ENCODE results near the gene OR1L4.

Gene OR1L4, protein sequence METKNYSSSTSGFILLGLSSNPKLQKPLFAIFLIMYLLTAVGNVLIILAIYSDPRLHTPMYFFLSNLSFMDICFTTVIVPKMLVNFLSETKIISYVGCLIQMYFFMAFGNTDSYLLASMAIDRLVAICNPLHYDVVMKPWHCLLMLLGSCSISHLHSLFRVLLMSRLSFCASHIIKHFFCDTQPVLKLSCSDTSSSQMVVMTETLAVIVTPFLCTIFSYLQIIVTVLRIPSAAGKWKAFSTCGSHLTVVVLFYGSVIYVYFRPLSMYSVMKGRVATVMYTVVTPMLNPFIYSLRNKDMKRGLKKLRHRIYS

DNA sequence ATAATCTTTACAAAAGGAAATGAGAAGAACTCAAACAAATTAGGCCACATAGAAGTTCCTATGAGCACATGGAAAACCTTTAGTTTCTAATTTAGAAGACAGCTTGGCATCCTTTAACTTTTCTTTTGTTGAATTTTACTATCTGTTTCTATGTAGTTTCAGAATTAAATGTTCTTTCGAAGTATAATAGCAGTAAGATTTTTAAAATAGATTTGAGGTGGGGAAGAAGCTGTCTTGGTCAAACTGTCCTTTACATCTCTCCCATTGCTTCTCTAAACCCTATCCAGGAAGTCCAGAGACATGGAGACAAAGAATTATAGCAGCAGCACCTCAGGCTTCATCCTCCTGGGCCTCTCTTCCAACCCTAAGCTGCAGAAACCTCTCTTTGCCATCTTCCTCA is at the start of gene OR1L4:
TSS of gene OR1L4 (plus strand) at position 301 of the 400 bp plus-strand sequence. CDS start at position 301, 0 bp downstream.
- Histone ChIP-seq H3K9me3 (ENCODE audit: low read length) (peaks cover 15% of the 10 kb centered on the region; the same call in 1 of the 2 replicates), H2AFZ (ENCODE audit: low read length) (no peak within 1 kb of the TSS), H3K9ac (ENCODE audit: low read length) (no peak within 1 kb of the TSS)

DNA sequence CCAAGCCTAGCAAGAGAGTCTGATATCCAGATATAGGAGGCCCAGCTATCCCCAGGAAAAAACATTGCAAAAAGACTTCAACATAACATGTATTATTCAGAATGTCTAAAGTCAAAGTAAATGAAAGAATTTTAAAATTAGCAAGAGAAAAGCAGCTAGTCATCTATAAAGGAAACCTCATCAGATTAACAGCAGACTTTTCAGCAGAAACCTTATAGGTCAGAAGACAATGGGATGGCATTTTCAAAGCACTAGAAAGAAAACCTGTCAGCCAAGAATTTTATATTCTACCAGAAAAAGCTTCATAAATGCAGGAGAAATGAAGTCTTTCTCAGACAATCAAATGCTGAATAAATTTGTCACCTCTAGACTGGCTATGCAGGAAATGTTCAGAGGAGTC is 38.9 kb upstream of the OR1L4 start:
- Histone ChIP-seq H3K4me1 (ENCODE audit: insufficient read depth, low read length, severe bottlenecking) (no peaks in the 10 kb centered on the region), H3K27ac (ENCODE audit: low read depth, low read length, poor library complexity, severe bottlenecking) (no peak overlapping the region), H3K4me2 (ENCODE audit: low read length) (no peak overlapping the region), H3K27me3 (ENCODE audit: insufficient read depth, low read length) (no peaks in the 10 kb centered on the region), H3K9ac (ENCODE audit: low read length) (no peak overlapping the region), H3K36me3 (ENCODE audit: insufficient read depth, low read length) (no peaks in the 10 kb centered on the region), H3K4me3 (ENCODE audit: low read depth, low read length, poor library complexity, severe bottlenecking) (no peak overlapping the region), H3K9me2 (ENCODE audit: low read depth, low read length) (no peaks in the 10 kb centered on the region), H4K20me1 (ENCODE audit: insufficient read depth, low read length) (no peaks in the 10 kb centered on the region), H3K79me2 (ENCODE audit: insufficient read depth, low read length) (no peaks in the 10 kb centered on the region), H2AFZ (ENCODE audit: low read length) (no peak overlapping the region), H3K9me3 (ENCODE audit: low read length) (peaks cover 4% of the 10 kb centered on the region; the same call in 1 of the 2 replicates), H3F3A (ENCODE audit: insufficient read depth, low read length) (no peaks in the 10 kb centered on the region)
- TF ChIP-seq EZH2 (IDR thresholded peaks at IDR 0.05; ENCODE audit: borderline replicate concordance, low read length) = no peak
- TF ChIP-seq, protein P1, sequence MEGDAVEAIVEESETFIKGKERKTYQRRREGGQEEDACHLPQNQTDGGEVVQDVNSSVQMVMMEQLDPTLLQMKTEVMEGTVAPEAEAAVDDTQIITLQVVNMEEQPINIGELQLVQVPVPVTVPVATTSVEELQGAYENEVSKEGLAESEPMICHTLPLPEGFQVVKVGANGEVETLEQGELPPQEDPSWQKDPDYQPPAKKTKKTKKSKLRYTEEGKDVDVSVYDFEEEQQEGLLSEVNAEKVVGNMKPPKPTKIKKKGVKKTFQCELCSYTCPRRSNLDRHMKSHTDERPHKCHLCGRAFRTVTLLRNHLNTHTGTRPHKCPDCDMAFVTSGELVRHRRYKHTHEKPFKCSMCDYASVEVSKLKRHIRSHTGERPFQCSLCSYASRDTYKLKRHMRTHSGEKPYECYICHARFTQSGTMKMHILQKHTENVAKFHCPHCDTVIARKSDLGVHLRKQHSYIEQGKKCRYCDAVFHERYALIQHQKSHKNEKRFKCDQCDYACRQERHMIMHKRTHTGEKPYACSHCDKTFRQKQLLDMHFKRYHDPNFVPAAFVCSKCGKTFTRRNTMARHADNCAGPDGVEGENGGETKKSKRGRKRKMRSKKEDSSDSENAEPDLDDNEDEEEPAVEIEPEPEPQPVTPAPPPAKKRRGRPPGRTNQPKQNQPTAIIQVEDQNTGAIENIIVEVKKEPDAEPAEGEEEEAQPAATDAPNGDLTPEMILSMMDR (IDR thresholded peaks at IDR 0.05; ENCODE audit: low read length) = no peak

More for the DNA sequence above, at the start of gene OR1L4:
- TF ChIP-seq, protein P1 (IDR thresholded peaks at IDR 0.05; ENCODE audit: low read length) = no peak
- TF ChIP-seq EZH2 (IDR thresholded peaks at IDR 0.05; ENCODE audit: borderline replicate concordance, low read length) = no peak
- no peaks in the 10 kb centered on the region for H3K9me2 ChIP-seq (ENCODE audit: low read depth, low read length)
- H3K27ac ChIP-seq (ENCODE audit: low read depth, low read length, poor library complexity, severe bottlenecking) = no peak within 1 kb of the TSS
- H3K36me3 ChIP-seq (ENCODE audit: insufficient read depth, low read length) = no peaks in the 10 kb centered on the region
- no peaks in the 10 kb centered on the region for H3K27me3 ChIP-seq (ENCODE audit: insufficient read depth, low read length)
- H3K4me3 ChIP-seq (ENCODE audit: low read depth, low read length, poor library complexity, severe bottlenecking) = no peak within 1 kb of the TSS
- no peaks in the 10 kb centered on the region for H3K79me2 ChIP-seq (ENCODE audit: insufficient read depth, low read length)
- no peak within 1 kb of the TSS for H3K4me2 ChIP-seq (ENCODE audit: low read length)
- no peaks in the 10 kb centered on the region for H4K20me1 ChIP-seq (ENCODE audit: insufficient read depth, low read length)
- no peaks in the 10 kb centered on the region for H3F3A ChIP-seq (ENCODE audit: insufficient read depth, low read length)
- no peaks in the 10 kb centered on the region for H3K4me1 ChIP-seq (ENCODE audit: insufficient read depth, low read length, severe bottlenecking)

DNA sequence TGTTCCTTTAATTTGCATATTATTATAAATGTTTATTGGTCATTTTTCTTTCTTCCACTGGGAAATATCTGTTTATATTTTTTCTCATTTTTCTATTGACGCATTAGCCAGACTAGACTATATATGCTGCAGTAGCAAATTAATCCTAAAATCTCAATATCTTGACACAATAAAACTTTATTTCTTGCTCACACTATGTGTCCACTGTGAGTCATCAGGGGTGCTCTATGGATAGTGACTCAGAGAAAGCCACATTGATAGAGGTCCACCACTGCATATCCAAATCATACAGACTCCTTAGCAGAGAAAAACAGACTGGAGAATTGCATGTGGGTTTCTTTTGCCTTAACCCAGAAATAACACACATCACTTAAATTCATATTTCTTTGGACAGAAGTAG is 28.1 kb upstream of the OR1L4 start:
- Histone ChIP-seq H3K27me3 (ENCODE audit: insufficient read depth, low read length) (no peaks in the 10 kb centered on the region), H3K9me2 (ENCODE audit: low read depth, low read length) (no peaks in the 10 kb centered on the region), H2AFZ (ENCODE audit: low read length) (no peak overlapping the region), H3K4me1 (ENCODE audit: insufficient read depth, low read length, severe bottlenecking) (no peaks in the 10 kb centered on the region), H3K9me3 (ENCODE audit: low read length) (0 out of 2 replicates have a peak, but pooled peaks cover 3% of the 10 kb centered on the region), H3K27ac (ENCODE audit: low read depth, low read length, poor library complexity, severe bottlenecking) (no peak overlapping the region), H3F3A (ENCODE audit: insufficient read depth, low read length) (no peaks in the 10 kb centered on the region), H3K4me2 (ENCODE audit: low read length) (no peak overlapping the region), H4K20me1 (ENCODE audit: insufficient read depth, low read length) (no peaks in the 10 kb centered on the region), H3K36me3 (ENCODE audit: insufficient read depth, low read length) (no peaks in the 10 kb centered on the region), H3K79me2 (ENCODE audit: insufficient read depth, low read length) (no peaks in the 10 kb centered on the region), H3K4me3 (ENCODE audit: low read depth, low read length, poor library complexity, severe bottlenecking) (no peak overlapping the region), H3K9ac (ENCODE audit: low read length) (no peak overlapping the region)
- TF ChIP-seq, protein P1 (IDR thresholded peaks at IDR 0.05; ENCODE audit: low read length) = no peak
- TF ChIP-seq EZH2 (IDR thresholded peaks at IDR 0.05; ENCODE audit: borderline replicate concordance, low read length) = no peak
